ENCODE results near the gene CSRNP3.

DNA sequence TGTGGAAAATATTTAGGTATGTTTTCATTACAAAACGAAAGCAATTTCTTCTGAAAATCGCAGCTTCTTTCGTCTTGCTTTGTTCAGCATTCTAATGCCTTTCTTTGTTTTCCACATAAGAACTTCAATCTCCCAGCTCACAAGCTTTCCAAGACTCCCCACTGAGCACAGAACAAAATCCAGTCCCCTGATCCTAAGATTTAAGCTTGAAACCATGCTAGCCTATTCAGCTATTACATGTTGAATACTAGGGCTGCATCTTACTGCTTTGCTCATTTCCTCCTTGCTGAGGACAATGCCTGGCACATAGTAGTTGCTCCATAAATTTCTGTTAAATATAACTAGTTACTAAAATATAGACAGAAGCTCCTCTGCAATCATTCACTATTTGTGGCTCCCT, 163.9 kb downstream of the CSRNP3 start:
- no peak for TF ChIP-seq POLR2A (IDR thresholded peaks at IDR 0.05)
- TF ChIP-seq, protein P1, sequence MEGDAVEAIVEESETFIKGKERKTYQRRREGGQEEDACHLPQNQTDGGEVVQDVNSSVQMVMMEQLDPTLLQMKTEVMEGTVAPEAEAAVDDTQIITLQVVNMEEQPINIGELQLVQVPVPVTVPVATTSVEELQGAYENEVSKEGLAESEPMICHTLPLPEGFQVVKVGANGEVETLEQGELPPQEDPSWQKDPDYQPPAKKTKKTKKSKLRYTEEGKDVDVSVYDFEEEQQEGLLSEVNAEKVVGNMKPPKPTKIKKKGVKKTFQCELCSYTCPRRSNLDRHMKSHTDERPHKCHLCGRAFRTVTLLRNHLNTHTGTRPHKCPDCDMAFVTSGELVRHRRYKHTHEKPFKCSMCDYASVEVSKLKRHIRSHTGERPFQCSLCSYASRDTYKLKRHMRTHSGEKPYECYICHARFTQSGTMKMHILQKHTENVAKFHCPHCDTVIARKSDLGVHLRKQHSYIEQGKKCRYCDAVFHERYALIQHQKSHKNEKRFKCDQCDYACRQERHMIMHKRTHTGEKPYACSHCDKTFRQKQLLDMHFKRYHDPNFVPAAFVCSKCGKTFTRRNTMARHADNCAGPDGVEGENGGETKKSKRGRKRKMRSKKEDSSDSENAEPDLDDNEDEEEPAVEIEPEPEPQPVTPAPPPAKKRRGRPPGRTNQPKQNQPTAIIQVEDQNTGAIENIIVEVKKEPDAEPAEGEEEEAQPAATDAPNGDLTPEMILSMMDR (IDR thresholded peaks at IDR 0.05): no peak

Measured in right lobe of liver (tissue), 4 donors.